B cell (primary cell): ENCODE measurements around the gene HAPLN1. TPM values are rescaled to one million over a fixed set of nuclear protein-coding genes. Genes with fewer than 3 reads are reported as not detected.

Source experiments
- ATAC-seq: fragments of 200-7000 bp; cut with Tn5 transposase; one replicate; pipeline ENCODE4 v1.10.0; 2021; ENCODE audit warnings: low read depth, mild to moderate bottlenecking, moderate number of reproducible peaks, moderate library complexity
- CTCF ChIA-PET: fragments of 350-600 bp; sonication (Branson Sonifier 250); formaldehyde crosslinking; loops from one replicate; lab custom pipeline; 2021; ENCODE audit warnings: antibody characterized with exemption, inconsistent platforms; lab: Charles Lee
- POLR2A ChIA-PET: fragments of 350-600 bp; sonication (Branson Sonifier 250); formaldehyde crosslinking; loops from one replicate; lab custom pipeline; 2021; ENCODE audit warnings: antibody characterized with exemption; lab: Charles Lee
- DNase-seq: peaks from one replicate; pipeline ENCODE4 v3.0.0; 2013
- H2AFZ ChIP-seq: 2 replicates; pipeline ENCODE4 v1.6.1; 2012; ENCODE audit warnings: mild to moderate bottlenecking, low read depth, low read length; ENCODE audit not compliant: insufficient read depth, poor library complexity, severe bottlenecking
- H3K27ac ChIP-seq, 2 donors: 1 replicate in 1 of 2; 2 replicates in 1 of 2; pipeline ENCODE4 v1.5.1; 2012 to 2013; ENCODE audit warnings: low read length in 2 of 2, mild to moderate bottlenecking in 2 of 2, moderate library complexity in 1 of 2
- H3K27me3 ChIP-seq, 4 experiments: fragments of 200-600 bp in 1 of 4; sonication (generic) in 1 of 4; replicated peaks in 1 of 4; 1 replicate in 2 of 4; 2 replicates in 2 of 4; pipeline versions ENCODE4 v1.6.1 to v1.7.0; 2013 to 2016; ENCODE audit warnings: low read length in 3 of 4, mild to moderate bottlenecking in 2 of 4, mixed read lengths in 1 of 4, moderate library complexity in 1 of 4; ENCODE audit not compliant: insufficient read depth in 4 of 4, control insufficient read depth in 3 of 4; ENCODE audit errors: control extremely low read depth in 1 of 4
- H3K36me3 ChIP-seq, 2 experiments: replicated peaks in 1 of 2; 1 replicate in 1 of 2; 2 replicates in 1 of 2; pipeline versions ENCODE4 v1.6.1 to v1.7.1; 2013; ENCODE audit warnings: low read length in 1 of 2; ENCODE audit not compliant: insufficient read depth in 2 of 2, control insufficient read depth in 1 of 2; ENCODE audit errors: control extremely low read depth in 1 of 2, extremely low read depth in 1 of 2
- H3K4me1 ChIP-seq, 2 donors: fragments of 200-600 bp in 1 of 2; sonication (generic) in 1 of 2; 1 replicate in 1 of 2; 2 replicates in 1 of 2; pipeline versions ENCODE4 v1.5.1 to v1.6.1; 2013 to 2017; ENCODE audit warnings: low read length in 2 of 2; ENCODE audit not compliant: control insufficient read depth in 2 of 2, insufficient read depth in 2 of 2
- H3K4me2 ChIP-seq: replicated peaks from 2 replicates; pipeline ENCODE3; 2012; ENCODE audit warnings: mild to moderate bottlenecking, low read depth, low read length; ENCODE audit not compliant: poor library complexity, severe bottlenecking
- H3K4me3 ChIP-seq, 5 experiments: fragments of 200-600 bp in 1 of 5; sonication (generic) in 1 of 5; 1 replicate in 3 of 5; 2 replicates in 2 of 5; pipeline versions ENCODE4 v1.5.1 to v1.7.0; 2011 to 2016; ENCODE audit warnings: low read length in 4 of 5, mild to moderate bottlenecking in 4 of 5, low read depth in 2 of 5, control low read depth in 1 of 5, moderate library complexity in 1 of 5; ENCODE audit not compliant: insufficient read depth in 1 of 5; ENCODE audit errors: control extremely low read depth in 1 of 5, extremely low read depth in 1 of 5
- H3K79me2 ChIP-seq: fragments of 200-600 bp; sonication (generic); one replicate; pipeline ENCODE4 v1.6.0; 2016; ENCODE audit warnings: low read length; ENCODE audit not compliant: control insufficient read depth, insufficient read depth
- H3K9ac ChIP-seq: fragments of 200-600 bp; sonication (generic); 2 replicates; pipeline ENCODE4 v1.6.1; 2017; ENCODE audit warnings: mild to moderate bottlenecking, low read length, moderate library complexity
- H3K9me3 ChIP-seq, 3 donors: one replicate each; pipeline versions ENCODE4 v1.6.1 to v1.7.1; 2013; ENCODE audit warnings: low read length in 2 of 3; ENCODE audit not compliant: control insufficient read depth in 2 of 3, insufficient read depth in 1 of 3; ENCODE audit errors: control extremely low read depth in 1 of 3
- H4K20me1 ChIP-seq: 2 replicates; pipeline ENCODE4 v1.6.0; 2012; ENCODE audit warnings: mild to moderate bottlenecking, low read length; ENCODE audit not compliant: insufficient read depth, control insufficient read depth, poor library complexity, severe bottlenecking
- H3K27ac Mint-ChIP-seq: one replicate; pipeline ENCODE4 v1.8.0; 2021; ENCODE audit warnings: mixed read lengths
- H3K27me3 Mint-ChIP-seq: one replicate; pipeline ENCODE4 v1.8.0; 2021; ENCODE audit warnings: mixed read lengths
- H3K4me1 Mint-ChIP-seq: one replicate; pipeline ENCODE4 v1.8.0; 2021; ENCODE audit warnings: mixed read lengths
- H3K4me3 Mint-ChIP-seq: one replicate; pipeline ENCODE4 v1.8.0; 2021; ENCODE audit warnings: mixed read lengths
- H3K9me3 Mint-ChIP-seq: one replicate; pipeline ENCODE4 v1.8.0; 2022; ENCODE audit warnings: mixed read lengths; ENCODE audit not compliant: insufficient read depth
- EZH2 ChIP-seq: IDR thresholded peaks from 2 replicates; pipeline ENCODE4 v1.6.1; 2012; ENCODE audit warnings: borderline replicate concordance, low read depth, mild to moderate bottlenecking, moderate library complexity, low read length; ENCODE audit not compliant: insufficient read depth, poor library complexity, severe bottlenecking
- WGBS: methylation state at CpG from one replicate; pipeline ENCODE4 v1.1.5; 2013; ENCODE audit warnings: missing lambda C conversion rate; ENCODE audit not compliant: insufficient coverage; 5-methylcytosine and 5-hydroxymethylcytosine counted together
- intact Hi-C: fragments of 100-400 bp; cut with micrococcal nuclease; formaldehyde crosslinking; loops from one replicate; pipeline ENCODE4 v1.10.0; 2022
- polyA plus RNA-seq: library from polyadenylated mRNA; depleted of rRNA; stranded (reverse); fragments of >200 nt; gene quantifications from 2 replicates; pipeline ENCODE4 v1.2.3, GENCODE V29; 2012
- total RNA-seq, 2 donors: library from RNA; stranded (reverse); fragments of 120-200 nt in 1 of 2; gene quantifications; 1 replicate in 1 of 2; 2 replicates in 1 of 2; pipeline versions ENCODE4 v1.2.3 to v1.2.4, GENCODE V29; 2013 to 2022
- TF ChIP-seq, protein P1 (sequence below): fragments of 200-600 bp; IDR thresholded peaks from one replicate; pipeline ENCODE4 v1.8.0; 2022; ENCODE audit warnings: antibody characterized with exemption, mild to moderate bottlenecking

The HAPLN1 gene
- total and polyA plus RNA-seq, 2 donors (not counting 1 experiment from before 2014, with no cell fraction given): not detected

- ChIA-PET CTCF (no interaction called here), POLR2A (no interaction called here)
Observed at GRCh38 chr5:83764101-83764500, 43.4 kb upstream of the HAPLN1 start.

DNA sequence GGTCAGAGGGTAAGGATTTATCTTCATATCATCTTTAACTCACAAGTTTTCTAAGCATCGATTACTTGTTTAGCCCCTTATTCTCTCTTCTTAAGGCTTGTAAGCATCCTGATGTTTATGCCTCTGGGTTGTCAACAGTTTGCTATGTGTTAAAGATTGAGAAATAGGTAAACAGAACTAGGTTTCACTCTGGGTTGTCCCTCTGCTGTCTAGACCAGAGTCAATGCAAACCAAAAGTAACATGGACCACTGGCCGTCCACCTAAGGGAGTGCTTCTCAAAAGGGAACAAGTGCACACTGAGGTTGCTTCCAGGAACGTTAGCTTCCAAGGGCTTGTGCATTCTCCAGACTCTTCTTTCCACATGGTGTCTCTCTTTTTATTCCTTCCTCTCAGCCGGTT, 39.9 kb upstream of the HAPLN1 start:
- Mint-ChIP-seq H3K27ac (no peak overlapping the region), H3K4me3 (no peak overlapping the region), H3K4me1 (no peaks in the 10 kb centered on the region), H3K27me3 (no peaks in the 10 kb centered on the region), H3K9me3 (no peaks in the 10 kb centered on the region)
- 87% methylated on average over 3 of the region's 4 CpGs for WGBS
- Histone ChIP-seq H3K27me3 (no peaks in the 10 kb centered on the region), H3K4me1 (no peaks in the 10 kb centered on the region), H3K4me3 (no peak overlapping the region), H3K79me2 (no peaks in the 10 kb centered on the region), H3K9ac (no peak overlapping the region), H3K9me3 (peaks cover 0 to 3% (median 0%) of the 10 kb centered on the region in 3 donors), H3K4me2 (no peak overlapping the region), H2AFZ (no peak overlapping the region), H3K36me3 (no peaks in the 10 kb centered on the region), H3K27ac (no peak overlapping the region), H4K20me1 (no peaks in the 10 kb centered on the region)
- no peak for TF ChIP-seq EZH2
- TF ChIP-seq, protein P1, sequence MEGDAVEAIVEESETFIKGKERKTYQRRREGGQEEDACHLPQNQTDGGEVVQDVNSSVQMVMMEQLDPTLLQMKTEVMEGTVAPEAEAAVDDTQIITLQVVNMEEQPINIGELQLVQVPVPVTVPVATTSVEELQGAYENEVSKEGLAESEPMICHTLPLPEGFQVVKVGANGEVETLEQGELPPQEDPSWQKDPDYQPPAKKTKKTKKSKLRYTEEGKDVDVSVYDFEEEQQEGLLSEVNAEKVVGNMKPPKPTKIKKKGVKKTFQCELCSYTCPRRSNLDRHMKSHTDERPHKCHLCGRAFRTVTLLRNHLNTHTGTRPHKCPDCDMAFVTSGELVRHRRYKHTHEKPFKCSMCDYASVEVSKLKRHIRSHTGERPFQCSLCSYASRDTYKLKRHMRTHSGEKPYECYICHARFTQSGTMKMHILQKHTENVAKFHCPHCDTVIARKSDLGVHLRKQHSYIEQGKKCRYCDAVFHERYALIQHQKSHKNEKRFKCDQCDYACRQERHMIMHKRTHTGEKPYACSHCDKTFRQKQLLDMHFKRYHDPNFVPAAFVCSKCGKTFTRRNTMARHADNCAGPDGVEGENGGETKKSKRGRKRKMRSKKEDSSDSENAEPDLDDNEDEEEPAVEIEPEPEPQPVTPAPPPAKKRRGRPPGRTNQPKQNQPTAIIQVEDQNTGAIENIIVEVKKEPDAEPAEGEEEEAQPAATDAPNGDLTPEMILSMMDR: no peak
- ChIA-PET POLR2A (no interaction called here), CTCF (no interaction called here)
- intact Hi-C loops: no loop called here
- DNase-seq (no peak), ATAC-seq (no peak)

More at GRCh38 chr5:83764101-83764500, 43.4 kb upstream of the HAPLN1 start:
- ATAC-seq: no peak
- H3K27ac Mint-ChIP-seq: no peak overlapping the region
- no peaks in the 10 kb centered on the region for H3K36me3 ChIP-seq
- peaks cover 6% of the 10 kb centered on the region for H3K9me3 Mint-ChIP-seq
- no peaks in the 10 kb centered on the region for H3K4me1 ChIP-seq
- H3K9me3 ChIP-seq: peaks cover 0 to 14% (median 3%) of the 10 kb centered on the region in 3 donors
- no peaks in the 10 kb centered on the region for H3K79me2 ChIP-seq
- intact Hi-C loops: no loop called here
- no peaks in the 10 kb centered on the region for H3K4me1 Mint-ChIP-seq
- no peak overlapping the region for H3K27ac ChIP-seq
- no peak overlapping the region for H3K4me2 ChIP-seq
- no peaks in the 10 kb centered on the region for H3K27me3 Mint-ChIP-seq
- no peak for DNase-seq
- TF ChIP-seq EZH2: no peak
- TF ChIP-seq, protein P1: no peak
- H3K27me3 ChIP-seq: no peaks in the 10 kb centered on the region
- H3K4me3 ChIP-seq: no peak overlapping the region
- no peak overlapping the region for H3K4me3 Mint-ChIP-seq
- WGBS: no CpG with 5 or more reads among the region's 1 CpG
- no peak overlapping the region for H2AFZ ChIP-seq
- no peak overlapping the region for H3K9ac ChIP-seq
- H4K20me1 ChIP-seq: no peaks in the 10 kb centered on the region
